ENCODE results near the gene SH2D4B.

DNA sequence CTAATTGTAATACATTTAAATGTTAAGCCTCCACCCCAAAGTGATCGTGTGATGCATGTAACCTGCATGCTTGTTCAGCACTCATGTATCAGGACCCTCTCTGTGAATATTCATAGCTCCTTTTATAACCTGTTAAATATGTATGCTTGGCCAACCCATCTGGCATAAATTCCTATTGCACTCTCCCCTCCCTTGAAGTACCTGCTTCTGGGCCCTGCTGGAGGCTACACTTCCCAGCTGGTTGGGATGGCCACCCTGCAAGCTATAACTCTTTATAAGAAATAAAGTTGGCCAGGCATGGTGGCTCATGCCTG lies 149.7 kb downstream of the SH2D4B start:
- TF ChIP-seq, protein P1, sequence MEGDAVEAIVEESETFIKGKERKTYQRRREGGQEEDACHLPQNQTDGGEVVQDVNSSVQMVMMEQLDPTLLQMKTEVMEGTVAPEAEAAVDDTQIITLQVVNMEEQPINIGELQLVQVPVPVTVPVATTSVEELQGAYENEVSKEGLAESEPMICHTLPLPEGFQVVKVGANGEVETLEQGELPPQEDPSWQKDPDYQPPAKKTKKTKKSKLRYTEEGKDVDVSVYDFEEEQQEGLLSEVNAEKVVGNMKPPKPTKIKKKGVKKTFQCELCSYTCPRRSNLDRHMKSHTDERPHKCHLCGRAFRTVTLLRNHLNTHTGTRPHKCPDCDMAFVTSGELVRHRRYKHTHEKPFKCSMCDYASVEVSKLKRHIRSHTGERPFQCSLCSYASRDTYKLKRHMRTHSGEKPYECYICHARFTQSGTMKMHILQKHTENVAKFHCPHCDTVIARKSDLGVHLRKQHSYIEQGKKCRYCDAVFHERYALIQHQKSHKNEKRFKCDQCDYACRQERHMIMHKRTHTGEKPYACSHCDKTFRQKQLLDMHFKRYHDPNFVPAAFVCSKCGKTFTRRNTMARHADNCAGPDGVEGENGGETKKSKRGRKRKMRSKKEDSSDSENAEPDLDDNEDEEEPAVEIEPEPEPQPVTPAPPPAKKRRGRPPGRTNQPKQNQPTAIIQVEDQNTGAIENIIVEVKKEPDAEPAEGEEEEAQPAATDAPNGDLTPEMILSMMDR (IDR thresholded peaks at IDR 0.05; ENCODE audit: insufficient read depth, low read length): no peak
- no peak for TF ChIP-seq GABPA (IDR thresholded peaks at IDR 0.05; ENCODE audit: low read depth)
- TF ChIP-seq, protein P2, sequence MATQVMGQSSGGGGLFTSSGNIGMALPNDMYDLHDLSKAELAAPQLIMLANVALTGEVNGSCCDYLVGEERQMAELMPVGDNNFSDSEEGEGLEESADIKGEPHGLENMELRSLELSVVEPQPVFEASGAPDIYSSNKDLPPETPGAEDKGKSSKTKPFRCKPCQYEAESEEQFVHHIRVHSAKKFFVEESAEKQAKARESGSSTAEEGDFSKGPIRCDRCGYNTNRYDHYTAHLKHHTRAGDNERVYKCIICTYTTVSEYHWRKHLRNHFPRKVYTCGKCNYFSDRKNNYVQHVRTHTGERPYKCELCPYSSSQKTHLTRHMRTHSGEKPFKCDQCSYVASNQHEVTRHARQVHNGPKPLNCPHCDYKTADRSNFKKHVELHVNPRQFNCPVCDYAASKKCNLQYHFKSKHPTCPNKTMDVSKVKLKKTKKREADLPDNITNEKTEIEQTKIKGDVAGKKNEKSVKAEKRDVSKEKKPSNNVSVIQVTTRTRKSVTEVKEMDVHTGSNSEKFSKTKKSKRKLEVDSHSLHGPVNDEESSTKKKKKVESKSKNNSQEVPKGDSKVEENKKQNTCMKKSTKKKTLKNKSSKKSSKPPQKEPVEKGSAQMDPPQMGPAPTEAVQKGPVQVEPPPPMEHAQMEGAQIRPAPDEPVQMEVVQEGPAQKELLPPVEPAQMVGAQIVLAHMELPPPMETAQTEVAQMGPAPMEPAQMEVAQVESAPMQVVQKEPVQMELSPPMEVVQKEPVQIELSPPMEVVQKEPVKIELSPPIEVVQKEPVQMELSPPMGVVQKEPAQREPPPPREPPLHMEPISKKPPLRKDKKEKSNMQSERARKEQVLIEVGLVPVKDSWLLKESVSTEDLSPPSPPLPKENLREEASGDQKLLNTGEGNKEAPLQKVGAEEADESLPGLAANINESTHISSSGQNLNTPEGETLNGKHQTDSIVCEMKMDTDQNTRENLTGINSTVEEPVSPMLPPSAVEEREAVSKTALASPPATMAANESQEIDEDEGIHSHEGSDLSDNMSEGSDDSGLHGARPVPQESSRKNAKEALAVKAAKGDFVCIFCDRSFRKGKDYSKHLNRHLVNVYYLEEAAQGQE (IDR thresholded peaks at IDR 0.05; ENCODE audit: insufficient replicate concordance, low read depth): no peak
- TF ChIP-seq POLR2AphosphoS5 (IDR thresholded peaks at IDR 0.05; ENCODE audit: low read depth): no peak

Measured in HL-60 (cell line).